Omental fat pad (tissue), 4 donors: ENCODE data around the gene SELENOO. TPM values are rescaled to one million over a fixed set of nuclear protein-coding genes. Genes with fewer than 3 reads are reported as not detected.

Source experiments
- ATAC-seq: fragments of 150-250 bp; one replicate; pipeline ENCODE4 v1.9.1; 2016; ENCODE audit warnings: mild to moderate bottlenecking, moderate library complexity; ENCODE audit not compliant: low FRiP score
- DNase-seq: peaks from one replicate; pipeline ENCODE4 v3.0.0-alpha.2; 2019; ENCODE audit warnings: low spot score
- CTCF ChIP-seq, 3 donors: fragments of 450-650 bp; IDR thresholded peaks; one replicate each; pipeline ENCODE4 v1.5.1; 2016 to 2017; ENCODE audit warnings: antibody characterized with exemption in 3 of 3, mild to moderate bottlenecking in 3 of 3, moderate library complexity in 2 of 3
- total RNA-seq, 4 donors: library from RNA; depleted of rRNA; stranded (reverse); fragments of >200 nt; gene quantifications; one replicate each; pipeline ENCODE4 v1.1.0, GENCODE V29; 2016

SELENOO gene
- total RNA-seq, 4 donors from 2014 or later, result 21.2 to 38.3 (median 31.9) TPM

GRCh38 chr22:50210378-50211139, 9.7 kb downstream of the SELENOO start:
- ATAC-seq, result peak; percentile 6
- TF ChIP-seq CTCF (IDR thresholded peaks at IDR 0.05), result no peak
- no peak for DNase-seq

GRCh38 chr22:50211147-50211546, 10.3 kb downstream of the SELENOO start:
- ATAC-seq (no peak), DNase-seq (no peak)
- TF ChIP-seq CTCF (IDR thresholded peaks at IDR 0.05), result no peak

GRCh38 chr22:50213263-50213662, 12.5 kb downstream of the SELENOO start:
- ATAC-seq, result no peak

GRCh38 chr22:50215297-50216054, 14.7 kb downstream of the SELENOO start:
- ATAC-seq (no peak), DNase-seq (no peak)

More at GRCh38 chr22:50213263-50213662, 12.5 kb downstream of the SELENOO start:
- no peak for TF ChIP-seq CTCF (IDR thresholded peaks at IDR 0.05)
- no peak for DNase-seq

GRCh38 chr22:50216055-50216683, 15.4 kb downstream of the SELENOO start:
- TF ChIP-seq CTCF (IDR thresholded peaks at IDR 0.05), result no peak
- ATAC-seq, result no peak
- DNase-seq, result no peak

More at GRCh38 chr22:50215297-50216054, 14.7 kb downstream of the SELENOO start:
- no peak for TF ChIP-seq CTCF (IDR thresholded peaks at IDR 0.05)

GRCh38 chr22:50216684-50217520, 16.1 kb downstream of the SELENOO start:
- no peak for ATAC-seq
- DNase-seq, result no peak
- no peak for TF ChIP-seq CTCF (IDR thresholded peaks at IDR 0.05)
